HUDEP-2 (cell line): ENCODE results near the gene IQCN.

ENCODE experiments used
- DNase-seq, 76 experiments: peaks; one replicate each; lab custom pipeline; 2025; ENCODE audit not compliant: unreplicated experiment in 76 of 76; lab: John Stamatoyannopoulos, UW

IQCN gene

GRCh38 chr19:18239303-18239702 is 34.9 kb downstream of the IQCN start:
- DNase-seq, result peak in 2 of 76 experiments; percentile 18 to 19

GRCh38 chr19:18234194-18234593 is 40.1 kb downstream of the IQCN start:
- DNase-seq, result no peak

- DNase-seq, result peak in 51 of 76 experiments; percentile 10 to 69 (median 46)
These were observed 40.9 kb downstream of the IQCN start for GRCh38 chr19:18233224-18233825.

- no peak for DNase-seq
These were observed 41.6 kb downstream of the IQCN start for GRCh38 chr19:18232540-18233223.

GRCh38 chr19:18231775-18232174 is 42.5 kb downstream of the IQCN start:
- DNase-seq, result no peak

GRCh38 chr19:18230941-18231734 is 43.1 kb downstream of the IQCN start:
- no peak for DNase-seq

GRCh38 chr19:18229915-18230314 is 44.3 kb downstream of the IQCN start:
- DNase-seq, result no peak

GRCh38 chr19:18229474-18229873 is 44.8 kb downstream of the IQCN start:
- no peak for DNase-seq

- no peak for DNase-seq
These were observed 46.4 kb downstream of the IQCN start for GRCh38 chr19:18227781-18228271.

- no peak for DNase-seq
These were observed 47.1 kb downstream of the IQCN start for GRCh38 chr19:18226956-18227780.

- DNase-seq, result peak in 3 of 76 experiments; percentile 8 to 16 (median 12)
These were observed 48.4 kb downstream of the IQCN start, which contains the start of gene PDE4C for GRCh38 chr19:18225702-18226468. Gene PDE4C, minus strand, starts transcription at chr19:18226438. Its CDS starts 23 bp downstream, at chr19:18226415.

- DNase-seq, result no peak
These were observed 48.9 kb downstream of the IQCN start for GRCh38 chr19:18225355-18225701.

- DNase-seq, result peak; percentile 79 to 100 (median 99)
These were observed 49.5 kb downstream of the IQCN start for GRCh38 chr19:18224525-18225354.

GRCh38 chr19:18223860-18224524 is 50.3 kb downstream of the IQCN start:
- peak in 75 of 76 experiments; percentile 56 to 98 (median 83) for DNase-seq

- no peak for DNase-seq
These were observed 52.2 kb downstream of the IQCN start for GRCh38 chr19:18221815-18222725.

- DNase-seq, result peak in 6 of 76 experiments; percentile 9 to 26 (median 15)
These were observed 53.5 kb downstream of the IQCN start for GRCh38 chr19:18220632-18221275.
